Activated CD8-positive, alpha-beta memory T cell treated with anti-CD3 and anti-CD28 coated beads, Interleukin-2, amount 10 ng/mL, durations not matched to agents 7 days and 5 days (primary cell): ENCODE measurements around the gene KIF18B. TPM values are rescaled to one million over a fixed set of nuclear protein-coding genes. Genes with fewer than 3 reads are reported as not detected.

Experiments
- ATAC-seq: fragments of 150-1000 bp; cut with Tn5 transposase; one replicate; pipeline ENCODE4 v1.10.0; 2021; ENCODE audit warnings: moderate library complexity
- CTCF ChIA-PET: fragments of 350-600 bp; sonication (Branson Sonifier 250); formaldehyde crosslinking; loops from one replicate; lab custom pipeline; 2021; ENCODE audit warnings: antibody characterized with exemption; lab: Charles Lee
- DNase-seq: peaks from one replicate; pipeline ENCODE4 v3.0.0-alpha.2; 2020
- H3K27ac Mint-ChIP-seq: one replicate; pipeline ENCODE4 v1.8.0; 2021; ENCODE audit warnings: mild to moderate bottlenecking, mixed read lengths
- H3K27me3 Mint-ChIP-seq: one replicate; pipeline ENCODE4 v1.8.0; 2021; ENCODE audit warnings: mixed read lengths
- H3K36me3 Mint-ChIP-seq: one replicate; pipeline ENCODE4 v1.8.0; 2021; ENCODE audit warnings: mild to moderate bottlenecking, mixed read lengths
- H3K4me1 Mint-ChIP-seq: one replicate; pipeline ENCODE4 v1.8.0; 2021; ENCODE audit warnings: mixed read lengths
- H3K4me3 Mint-ChIP-seq: one replicate; pipeline ENCODE4 v1.8.0; 2021; ENCODE audit warnings: mild to moderate bottlenecking, moderate library complexity, mixed read lengths
- H3K9me3 Mint-ChIP-seq: one replicate; pipeline ENCODE4 v1.8.0; 2022; ENCODE audit warnings: low read depth, mixed read lengths
- microRNA-seq: library from miRNA; unstranded; fragments of <30 nt; microRNA quantifications from one replicate; pipeline ENCODE4 v1.2.0, GENCODE V29; 2022
- total RNA-seq, 2 experiments: library from RNA; stranded (reverse); gene quantifications; one replicate each; pipeline ENCODE4 v1.2.3, GENCODE V29; 2021

The KIF18B gene
- total RNA-seq, 2 experiments from 2014 or later = 86.7 to 117 TPM

GRCh38 chr17:44877121-44877520, 70.5 kb downstream of the KIF18B start:
- H3K27ac Mint-ChIP-seq = no peak overlapping the region
- ATAC-seq = no peak
- CTCF ChIA-PET = interaction anchor here (0.9 to 3.7 kb wide), 4 partner anchors 11 to 99 kb away, joined by 3 to 29 read pairs (median 7); no protein-coding TSS in a partner anchor
- H3K27me3 Mint-ChIP-seq = no peaks in the 10 kb centered on the region
- no peaks in the 10 kb centered on the region for H3K9me3 Mint-ChIP-seq
- DNase-seq = no peak
- peaks cover 44% of the 10 kb centered on the region for H3K36me3 Mint-ChIP-seq
- H3K4me3 Mint-ChIP-seq = no peak overlapping the region
- no peaks in the 10 kb centered on the region for H3K4me1 Mint-ChIP-seq

GRCh38 chr17:44875761-44876160, 71.8 kb downstream of the KIF18B start:
- CTCF ChIA-PET = interaction anchor here (3.2 kb wide), 1 partner anchor 11 kb away, joined by 17 read pairs; no protein-coding TSS in a partner anchor
- Mint-ChIP-seq H3K4me1 (no peaks in the 10 kb centered on the region), H3K27ac (no peak overlapping the region), H3K36me3 (peaks cover 44% of the 10 kb centered on the region), H3K4me3 (no peak overlapping the region), H3K9me3 (no peaks in the 10 kb centered on the region), H3K27me3 (no peaks in the 10 kb centered on the region)
- DNase-seq (no peak), ATAC-seq (no peak)

Small RNA genes lying within 50 kb of the gene (microRNA-seq; reads per million reads assigned to microRNA genes)
- 5.1 reads per million, percentile 13 among the genes with 10 or more reads in this experiment for gene MIR6783

Other genes with a start within 250 kb of the KIF18B start
- gene DBF4B, start 239.1 kb downstream of the KIF18B start, total RNA-seq = 10 to 100 TPM; 43.8 to 53.2 TPM
- gene ADAM11, start 188.8 kb downstream of the KIF18B start, total RNA-seq = under 1 TPM; 0.35 to 0.50 TPM
- gene GJC1, start 117.5 kb downstream of the KIF18B start, total RNA-seq = 1 to 10 TPM; 2.7 to 3.7 TPM
- gene HIGD1B, start 99.9 kb downstream of the KIF18B start, total RNA-seq = not detected
- gene EFTUD2, start 48.3 kb downstream of the KIF18B start, total RNA-seq = 100 to 1,000 TPM; 134 to 178 TPM
- not detected for gene GFAP, start 32.3 kb downstream of the KIF18B start, total RNA-seq
- gene C1QL1, start 20.5 kb upstream of the KIF18B start, total RNA-seq = under 1 TPM; 0.33 to 0.38 TPM
- gene DCAKD, start 103.9 kb upstream of the KIF18B start, total RNA-seq = 10 to 100 TPM; 29.4 to 34.3 TPM
- gene NMT1, start 113.5 kb upstream of the KIF18B start, total RNA-seq = 100 to 1,000 TPM; 136 to 148 TPM
- gene PLCD3, start 184.7 kb upstream of the KIF18B start, total RNA-seq = 1 to 10 TPM; 2.6 to 5.2 TPM
- 10 to 100 TPM; 14.9 to 20.6 TPM for gene ACBD4, start 187.9 kb upstream of the KIF18B start, total RNA-seq
- gene HEXIM1, start 200.7 kb upstream of the KIF18B start, total RNA-seq = 10 to 100 TPM; 40.2 to 42.4 TPM
- 1 to 10 TPM; 6.9 to 7.5 TPM for gene HEXIM2, start 214.1 kb upstream of the KIF18B start, total RNA-seq